NCI-H226 (cell line): Measurements from ENCODE around the gene CAST.
"Not testable (repeated sequence)": the region's sequence is repeated elsewhere in the genome, so short reads cannot be mapped to it uniquely, and the experiment has no call there.

Experiments used
- DNase-seq: peaks from one replicate; pipeline ENCODE4 v3.0.0-alpha.2; 2015

CAST gene

GRCh38 chr5:96714951-96715451 lies 52.8 kb downstream of the CAST start:
- peak; percentile 48 for DNase-seq

GRCh38 chr5:96716007-96716406 lies 53.8 kb downstream of the CAST start:
- DNase-seq: no peak

DNA sequence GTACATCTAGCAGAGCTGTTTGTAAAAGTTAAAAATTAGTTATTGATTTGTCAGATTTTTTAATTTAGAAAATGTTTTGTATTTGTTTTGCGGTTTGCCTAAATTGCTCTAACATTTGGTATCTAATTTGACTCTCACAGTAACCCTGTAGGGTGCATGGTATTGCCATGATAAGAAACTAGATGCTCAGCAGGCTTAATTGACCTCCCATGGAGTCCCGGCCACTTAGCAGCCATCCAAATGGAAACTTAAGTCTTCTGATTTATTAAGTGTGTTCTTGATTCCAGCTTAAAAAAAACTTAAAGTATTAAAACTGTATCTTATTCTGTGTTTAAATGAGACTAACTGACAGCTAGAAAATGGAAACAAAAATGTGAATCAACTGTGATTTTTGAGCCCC lies 54.5 kb downstream of the CAST start:
- no peak for DNase-seq

DNA sequence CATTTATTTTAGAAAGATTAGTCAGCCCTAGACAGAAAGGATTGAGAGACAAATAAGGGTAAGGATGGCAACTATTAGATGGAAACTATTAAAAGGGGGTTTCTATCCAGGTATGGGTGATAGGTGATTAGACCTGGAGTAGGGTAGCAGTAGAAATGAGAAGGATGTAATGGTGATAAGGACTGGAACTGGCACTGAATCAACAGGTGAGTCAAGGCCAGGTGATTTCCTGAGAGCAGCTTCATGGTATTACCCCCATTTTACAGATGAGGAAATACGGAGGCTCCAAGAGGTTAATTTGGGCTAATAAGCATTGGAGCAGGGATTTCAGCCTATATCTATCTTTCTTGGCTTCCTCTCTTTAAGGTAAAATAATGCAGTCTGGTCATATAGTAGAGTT lies 55.7 kb downstream of the CAST start:
- DNase-seq: no peak

DNA sequence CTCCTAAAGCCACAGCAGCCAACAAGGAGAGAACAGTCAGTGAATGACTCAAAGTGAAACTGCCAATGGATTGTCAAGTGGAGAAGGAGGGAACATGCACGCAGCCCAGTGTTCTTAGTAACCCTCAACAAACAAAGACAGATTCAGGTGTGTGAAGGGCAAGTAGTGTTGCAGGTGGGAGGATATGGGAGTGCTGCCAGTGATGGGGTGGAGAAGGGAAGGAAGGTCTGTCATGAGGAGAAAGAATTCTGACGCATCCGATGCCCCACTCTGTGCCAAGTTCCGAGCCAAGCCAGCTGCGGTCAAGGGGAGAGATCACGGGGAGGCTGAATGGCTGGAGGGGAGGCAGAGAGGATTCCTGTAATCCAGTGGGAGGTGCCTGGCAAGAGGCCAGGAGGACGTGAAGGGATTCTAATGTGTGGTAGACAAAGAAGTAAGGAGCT lies 56.5 kb downstream of the CAST start:
- peak; percentile 100 for DNase-seq

- no peak for DNase-seq
These were observed 58.2 kb downstream of the CAST start for GRCh38 chr5:96720408-96720807.

- no peak for DNase-seq
These were observed 59.3 kb downstream of the CAST start for GRCh38 chr5:96721351-96721977.

DNA sequence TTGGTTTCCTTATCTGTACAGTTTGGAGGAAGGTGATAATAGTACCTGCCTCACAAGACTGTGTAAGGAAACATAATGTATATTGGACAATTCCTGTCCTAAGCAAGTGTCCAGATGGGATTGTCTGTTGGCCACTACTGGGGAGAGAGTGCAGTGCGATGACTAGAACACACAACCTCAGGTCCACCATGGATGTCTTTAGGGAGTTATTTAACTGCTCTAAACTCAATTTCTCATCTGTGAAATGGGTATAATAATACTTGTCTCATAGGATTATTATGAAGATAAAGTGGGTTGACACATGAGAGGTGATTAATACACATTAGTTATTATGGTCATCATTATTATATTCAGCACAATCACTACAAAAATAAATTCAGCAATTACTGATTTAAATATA lies 63.1 kb downstream of the CAST start:
- DNase-seq: no peak

DNA sequence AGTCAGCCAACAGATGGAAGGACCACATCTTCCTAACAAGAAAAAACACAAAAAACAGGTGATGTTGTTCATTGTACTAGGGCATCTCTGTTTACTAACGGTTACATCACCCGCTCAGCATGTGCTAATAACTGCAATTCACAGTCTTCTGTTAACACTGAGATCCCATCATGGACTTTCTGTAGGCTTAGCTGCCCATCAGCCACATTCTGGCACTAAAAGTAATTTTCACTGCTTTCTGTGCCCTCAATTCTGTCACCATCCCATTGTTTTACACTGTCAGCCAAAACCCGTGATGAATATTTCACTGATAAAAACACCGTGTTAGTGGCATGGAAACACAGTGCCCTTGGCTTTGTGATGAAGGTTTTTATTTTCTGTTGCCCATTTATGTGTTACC lies 64.6 kb downstream of the CAST start:
- DNase-seq: no peak

DNA sequence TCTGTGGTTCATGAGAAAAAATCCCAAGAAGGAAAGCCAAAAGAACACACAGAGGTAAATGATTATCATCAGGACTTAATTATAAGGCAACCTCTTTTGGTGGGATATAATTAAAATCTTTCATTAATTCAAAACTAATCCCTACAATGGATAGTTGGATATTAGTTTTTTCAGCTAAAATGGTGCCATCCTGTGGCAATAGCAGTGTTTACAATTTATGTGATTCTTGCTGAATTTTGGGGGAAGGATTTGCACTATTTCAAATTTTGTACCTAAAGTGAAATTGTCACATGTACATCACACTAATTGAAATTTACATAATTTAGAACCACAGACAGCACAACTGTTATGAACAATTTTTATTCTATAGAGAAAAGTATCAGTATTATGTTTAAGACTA lies 67.0 kb downstream of the CAST start:
- no peak for DNase-seq

DNA sequence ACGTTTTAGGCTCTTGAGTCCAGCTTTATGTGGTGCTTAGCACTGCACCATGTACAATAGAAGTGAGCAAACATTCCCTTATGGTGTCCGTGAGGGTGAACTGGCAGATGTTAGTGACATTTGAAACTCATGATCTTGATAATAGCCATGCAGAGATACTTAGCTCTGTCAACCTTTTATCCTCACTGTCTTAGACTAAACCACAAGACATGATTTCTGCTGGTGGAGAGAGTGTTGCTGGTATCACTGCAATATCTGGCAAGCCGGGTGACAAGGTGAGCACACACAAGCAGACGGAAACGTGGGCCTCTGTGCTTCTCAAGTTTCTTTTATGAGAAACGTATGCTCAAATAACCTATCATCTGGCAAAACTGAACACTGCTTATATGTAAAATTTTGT lies 68.4 kb downstream of the CAST start:
- DNase-seq: no peak

DNA sequence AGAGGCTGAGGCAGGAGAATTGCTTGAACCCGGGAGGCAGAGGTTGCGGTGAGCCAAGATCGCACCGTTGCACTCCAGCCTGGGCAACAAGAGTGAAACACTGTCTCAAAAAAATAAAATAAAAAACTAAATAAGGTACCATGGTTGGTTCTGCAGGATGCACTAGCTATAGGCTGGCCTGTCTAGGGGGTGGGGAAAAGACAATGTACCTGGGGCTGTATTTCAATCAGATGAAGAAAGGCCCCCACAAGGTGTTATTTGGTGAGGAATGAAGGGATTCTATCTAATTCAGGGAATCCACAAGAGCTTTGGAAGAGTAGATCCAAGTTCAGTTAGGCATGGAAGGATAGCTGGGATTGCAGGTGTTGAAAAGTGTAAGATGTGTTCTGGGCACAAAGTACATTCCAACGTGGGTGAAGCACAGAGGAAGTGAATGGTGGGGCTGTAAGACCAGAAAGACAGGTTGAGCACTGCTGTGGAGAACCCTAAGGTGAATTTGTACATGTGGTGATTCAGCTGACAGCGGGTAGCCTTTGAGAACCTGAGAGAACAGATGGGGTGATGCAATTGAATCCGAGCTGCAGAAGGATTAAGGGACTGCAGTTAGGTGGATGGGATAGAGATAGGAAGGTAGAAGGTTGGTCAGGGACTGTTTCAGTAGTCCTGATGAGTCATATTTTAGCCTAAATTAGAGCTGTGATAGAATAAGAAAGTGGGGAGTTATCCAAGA lies 71.8 kb downstream of the CAST start:
- DNase-seq: peak; percentile 63

GRCh38 chr5:96734871-96735325 lies 72.7 kb downstream of the CAST start:
- peak; percentile 84 for DNase-seq

DNA sequence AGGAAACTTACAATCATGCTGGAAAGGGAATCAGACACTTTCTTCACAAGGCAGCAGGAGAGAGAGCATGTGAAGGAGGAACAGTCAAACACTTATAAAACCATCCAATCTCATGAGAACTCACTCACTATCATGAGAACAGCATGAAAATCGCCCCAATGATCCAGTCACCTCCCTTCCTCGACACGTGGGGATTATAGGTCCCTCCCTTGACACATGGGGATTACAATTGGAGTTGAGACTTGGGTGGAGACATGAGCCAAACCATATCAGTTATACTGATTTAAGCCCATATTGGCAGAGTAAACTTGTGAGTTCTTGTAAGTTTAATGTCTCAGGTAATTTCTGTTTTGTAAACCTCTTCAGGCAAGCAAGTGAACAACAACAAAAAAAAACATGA lies 74.8 kb downstream of the CAST start:
- no peak for DNase-seq

DNA sequence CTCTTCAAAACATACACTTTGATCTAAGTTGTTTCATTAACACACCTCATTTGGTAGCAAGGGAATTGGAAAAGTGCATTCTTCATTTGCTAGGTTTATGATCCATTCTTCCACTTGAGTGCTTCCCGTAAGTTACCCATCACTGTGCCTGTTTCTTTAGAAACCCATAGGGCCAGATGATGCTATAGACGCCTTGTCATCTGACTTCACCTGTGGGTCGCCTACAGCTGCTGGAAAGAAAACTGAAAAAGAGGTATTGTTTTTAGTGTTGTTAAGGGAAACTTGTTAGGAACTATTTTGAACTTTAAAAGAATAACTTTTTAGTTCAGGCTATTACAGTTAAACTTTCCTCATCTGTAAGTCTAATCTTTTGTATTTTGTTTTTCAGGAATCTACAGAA lies 78.9 kb downstream of the CAST start:
- DNase-seq: no peak

- no peak for DNase-seq
These were observed 79.7 kb downstream of the CAST start for GRCh38 chr5:96741891-96742309.

- no peak for DNase-seq
These were observed 80.4 kb downstream of the CAST start for GRCh38 chr5:96742538-96742937.

DNA sequence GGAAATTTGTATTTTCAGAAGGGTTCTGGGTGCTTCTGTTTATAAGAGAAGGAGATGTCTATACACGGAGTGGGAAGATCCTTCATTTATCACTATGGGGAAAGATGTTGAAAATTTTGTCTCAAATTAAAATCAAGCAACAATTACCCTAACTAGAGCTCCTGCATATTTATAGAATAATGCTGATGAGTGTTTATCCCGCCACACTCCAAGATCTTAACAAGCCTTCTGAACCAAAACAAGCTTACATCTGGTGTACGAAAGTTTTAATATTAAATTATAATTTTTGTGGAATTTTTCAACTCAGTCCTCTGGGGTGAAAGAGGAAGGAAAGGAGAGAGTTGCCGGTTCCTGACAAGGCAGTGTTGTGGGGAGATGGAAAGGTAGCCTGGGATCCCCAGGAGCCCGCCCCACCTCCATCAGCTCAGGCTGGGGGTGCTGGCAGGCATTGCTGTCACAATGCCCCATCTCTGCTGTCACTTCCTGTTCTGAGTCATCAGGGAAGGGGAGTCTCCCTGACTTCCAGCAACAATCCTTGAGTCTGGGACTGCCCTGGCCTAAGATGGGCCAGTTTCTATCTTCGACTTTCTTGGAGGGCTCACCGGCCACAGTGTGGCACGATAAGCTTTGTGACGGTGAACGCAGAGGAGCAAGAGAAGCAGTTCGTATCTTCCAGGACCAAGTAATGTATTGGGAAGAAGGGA lies 81.0 kb downstream of the CAST start:
- peak; percentile 27 for DNase-seq

GRCh38 chr5:96743805-96744204 lies 81.6 kb downstream of the CAST start:
- DNase-seq: no peak

GRCh38 chr5:96744218-96744617 lies 82.0 kb downstream of the CAST start:
- DNase-seq: not testable (repeated sequence)

DNA sequence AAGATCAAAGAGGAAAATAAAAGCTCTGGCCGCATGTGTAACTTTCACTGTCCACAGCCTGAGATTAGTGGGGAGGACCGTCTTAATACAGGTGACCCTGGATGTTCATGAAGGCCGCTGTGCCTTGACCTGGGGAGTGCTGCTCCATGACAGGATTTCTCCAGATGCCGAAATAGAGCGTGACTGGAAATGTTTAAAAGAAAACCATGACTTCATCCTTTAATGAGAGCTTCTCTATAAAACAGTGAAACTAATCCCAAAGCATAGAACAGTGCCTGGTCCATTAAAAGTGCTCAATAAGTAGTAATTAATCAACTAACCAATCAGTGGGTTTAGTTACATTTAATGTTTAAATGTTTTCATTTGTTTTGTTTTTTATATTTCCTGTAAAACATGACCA lies 82.8 kb downstream of the CAST start:
- no peak for DNase-seq

GRCh38 chr5:96745844-96746531 lies 83.8 kb downstream of the CAST start:
- no peak for DNase-seq

DNA sequence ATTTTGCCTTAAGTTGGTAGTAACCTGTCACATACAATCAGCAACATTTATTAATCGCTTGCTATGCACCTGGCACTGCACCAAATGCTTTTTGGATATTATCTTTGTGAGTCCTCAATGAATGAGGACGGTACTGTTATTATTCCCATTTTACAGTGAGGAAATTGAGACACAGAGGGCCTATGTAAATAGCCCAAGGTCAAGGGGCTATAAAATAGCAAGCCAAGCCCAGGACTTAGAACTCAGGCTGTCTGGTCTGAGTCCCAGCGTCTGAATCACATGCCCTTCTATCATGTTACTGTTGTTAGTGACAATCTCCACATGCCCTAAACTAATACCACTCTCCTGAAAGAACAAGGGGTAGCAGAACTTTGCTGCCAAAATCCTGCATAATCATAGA lies 85.5 kb downstream of the CAST start:
- DNase-seq: no peak
